GM12878 (cell line): ENCODE results near the gene SPDYE4. TPM values are rescaled to one million over a fixed set of nuclear protein-coding genes. Genes with fewer than 3 reads are reported as not detected.

Experiments used
- ATAC-seq: fragments of 200-7000 bp; cut with Tn5 transposase; 3 replicates; pipeline ENCODE4 v1.9.1; 2020; ENCODE audit warnings: mild to moderate bottlenecking, moderate library complexity
- BruUV-seq: library from RNA; stranded (reverse); fragments of 400-500 nt; replicated peaks from 2 replicates; lab custom pipeline; 2021; lab: Mats Ljungman, UMichigan
- CTCF ChIA-PET: fragments of 300-600 bp; sonication (Branson Sonifier 250); formaldehyde crosslinking; extraction: SDS; loops from one replicate; lab custom pipeline; 2021; ENCODE audit warnings: inconsistent platforms; lab: Yijun Ruan, JAX
- POLR2A ChIA-PET: fragments of 350-600 bp; formaldehyde crosslinking; extraction: SDS; loops from one replicate; lab custom pipeline; 2021; ENCODE audit warnings: inconsistent platforms; lab: Charles Lee
- RAD21 ChIA-PET: fragments of 300-600 bp; sonication (Branson Sonifier 250); formaldehyde crosslinking; loops from one replicate; lab custom pipeline; 2023; ENCODE audit warnings: antibody characterized with exemption; ENCODE audit not compliant: unreplicated experiment; lab: Charles Lee
- SMC1A ChIA-PET: fragments of 300-600 bp; sonication (Branson Sonifier 250); formaldehyde crosslinking; loops from one replicate; lab custom pipeline; 2023; ENCODE audit not compliant: unreplicated experiment, uncharacterized antibody; lab: Charles Lee
- DNase-seq: peaks from one replicate; pipeline ENCODE4 v3.0.0-alpha.2; 2011; ENCODE audit warnings: low read depth, low spot score
- FAIRE-seq: peaks from 3 replicates; lab custom pipeline; 2011; peaks lifted over from hg19 to GRCh38; lab: Jason Lieb, UNC
- H2AFZ ChIP-seq: 2 replicates; pipeline ENCODE4 v1.6.0; 2011; ENCODE audit warnings: low read depth, low read length, control low read depth; ENCODE audit not compliant: control insufficient read depth
- H3K27ac ChIP-seq: 2 replicates; pipeline ENCODE4 v1.5.1; 2011; ENCODE audit warnings: control low read depth; ENCODE audit not compliant: control insufficient read depth, insufficient read depth
- H3K27me3 ChIP-seq, 2 experiments: replicated peaks in 1 of 2; 2 replicates each; pipeline versions ENCODE4 v1.6.0 to v1.6.1; 2011; ENCODE audit warnings: low read length in 1 of 2; ENCODE audit not compliant: control insufficient read depth in 2 of 2, insufficient read depth in 2 of 2
- H3K36me3 ChIP-seq, 2 experiments: 2 replicates each; pipeline ENCODE4 v1.5.1; 2011; ENCODE audit warnings: low read length in 1 of 2; ENCODE audit not compliant: control insufficient read depth in 2 of 2, insufficient read depth in 2 of 2
- H3K4me1 ChIP-seq: 2 replicates; pipeline ENCODE4 v1.6.1; 2011; ENCODE audit warnings: mild to moderate bottlenecking, low read length, moderate library complexity, mixed read lengths; ENCODE audit not compliant: control insufficient read depth, insufficient read depth
- H3K4me2 ChIP-seq: 2 replicates; pipeline ENCODE4 v1.6.0; 2011; ENCODE audit warnings: control low read depth; ENCODE audit not compliant: control insufficient read depth, insufficient read depth
- H3K4me3 ChIP-seq: fragments of 200-600 bp; sonication (generic); 2 replicates; pipeline ENCODE4 v1.5.1; 2016
- H3K79me2 ChIP-seq: 2 replicates; pipeline ENCODE4 v1.6.0; 2011; ENCODE audit warnings: low read length; ENCODE audit not compliant: control insufficient read depth, insufficient read depth
- H3K9ac ChIP-seq: 2 replicates; pipeline ENCODE4 v1.8.0; 2011; ENCODE audit warnings: low read length, control low read depth, mixed read lengths; ENCODE audit not compliant: control insufficient read depth, insufficient read depth
- H3K9me3 ChIP-seq: replicated peaks from 3 replicates; pipeline ENCODE4 v1.5.1; 2011; ENCODE audit warnings: mild to moderate bottlenecking, low read length; ENCODE audit not compliant: control insufficient read depth, insufficient read depth
- H4K20me1 ChIP-seq: 2 replicates; pipeline ENCODE4 v1.6.0; 2011; ENCODE audit not compliant: control insufficient read depth, insufficient read depth
- ATF7 ChIP-seq: fragments of 450-650 bp; IDR thresholded peaks from 2 replicates; pipeline ENCODE4 v1.6.1; 2016; ENCODE audit warnings: low read depth, mild to moderate bottlenecking
- BCL3 ChIP-seq: IDR thresholded peaks from 2 replicates; pipeline ENCODE4 v1.6.1; 2011; ENCODE audit warnings: borderline replicate concordance, low read depth, mild to moderate bottlenecking, moderate library complexity, low read length; ENCODE audit not compliant: insufficient read depth, poor library complexity, severe bottlenecking
- ESRRA ChIP-seq: IDR thresholded peaks from 2 replicates; pipeline ENCODE4 v1.6.1; 2012; ENCODE audit warnings: mild to moderate bottlenecking, low read length, improper control_type of control experiment
- HSF1 ChIP-seq: fragments of 150-350 bp; IDR thresholded peaks from 2 replicates; pipeline ENCODE4 v1.6.1; 2014; ENCODE audit warnings: mild to moderate bottlenecking, low read depth, low read length
- IRF5 ChIP-seq: fragments of 450-650 bp; IDR thresholded peaks from 2 replicates; pipeline ENCODE4 v1.6.1; 2017; ENCODE audit warnings: borderline replicate concordance
- JUND ChIP-seq: IDR thresholded peaks from 2 replicates; pipeline ENCODE4 v1.6.1; 2012; ENCODE audit warnings: low read depth, mild to moderate bottlenecking, low read length, improper control_type of control experiment, moderate library complexity
- MAX ChIP-seq: IDR thresholded peaks from 2 replicates; pipeline ENCODE4 v1.6.1; 2012; ENCODE audit warnings: low read depth, low read length, improper control_type of control experiment
- POU2F2 ChIP-seq: IDR thresholded peaks from 3 replicates; pipeline ENCODE4 v1.6.1; 2011; ENCODE audit warnings: low read depth, mild to moderate bottlenecking, low read length, borderline replicate concordance
- PRDM15 ChIP-seq: fragments of 450-650 bp; formaldehyde crosslinking; IDR thresholded peaks from 2 replicates; pipeline ENCODE4 v1.4.0; 2020; ENCODE audit warnings: mild to moderate bottlenecking, moderate library complexity
- RCOR1 ChIP-seq: conservative IDR thresholded peaks from 2 replicates; pipeline ENCODE4 v1.6.1; 2012; ENCODE audit warnings: low read depth, low read length, improper control_type of control experiment
- USF2 ChIP-seq: IDR thresholded peaks from 2 replicates; pipeline ENCODE4 v1.6.1; 2011; ENCODE audit warnings: low read depth, low read length, improper control_type of control experiment, borderline replicate concordance
- YY1 ChIP-seq: IDR thresholded peaks from 2 replicates; pipeline ENCODE4 v1.6.1; 2011; ENCODE audit warnings: low read depth, mild to moderate bottlenecking, low read length
- WGBS: methylation state at CpG from one replicate; pipeline ENCODE4 v1.1.6; 2016; ENCODE audit warnings: low lambda C conversion rate; ENCODE audit not compliant: insufficient replicate concordance, insufficient coverage; ENCODE audit errors: missing lambda C conversion rate; 5-methylcytosine and 5-hydroxymethylcytosine counted together
- in situ Hi-C: fragments of 300-500 bp; cut with MboI; formaldehyde crosslinking; loops from 9 replicates; pipeline ENCODE4 v1.14.3; 2018; ENCODE audit warnings: mixed read lengths
- intact Hi-C: fragments of 100-400 bp; cut with micrococcal nuclease; formaldehyde crosslinking; loops from one replicate; pipeline ENCODE4 v1.14.2; 2022; ENCODE audit not compliant: unreplicated experiment
- polyA plus RNA-seq, 11 experiments: library from polyadenylated mRNA; depleted of rRNA in 4 of 11; unstranded in 6 of 11; stranded (reverse) in 5 of 11; fragments of >200 nt; fragmentation: Nextera tagmentation in 4 of 11; fragmentation: Illumina TruSeq in 1 of 11; extraction: Ambion mirVana in 4 of 11; extraction: Trizol in 1 of 11; gene quantifications; 1 replicate in 1 of 11; 2 replicates in 10 of 11; pipeline versions ENCODE4 v1.2.1 to v1.2.3, GENCODE V29; 2011 to 2016; ENCODE audit warnings: inconsistent platforms in 2 of 11, missing spikeins in 2 of 11, low read depth in 1 of 11
- total RNA-seq, 4 experiments: library from RNA; depleted of rRNA in 3 of 4; stranded (reverse); fragments of >200 nt in 3 of 4; fragmentation: Illumina TruSeq in 1 of 4; extraction: Trizol in 1 of 4; gene quantifications; 2 replicates each; pipeline versions ENCODE4 v1.2.1 to v1.2.3, GENCODE V29; 2013 to 2021

SPDYE4 gene
- total and polyA plus RNA-seq, 10 of the 15 experiments (the other 5 are each of a cell fraction or from before 2014, with no cell fraction given): 0.07 to 0.18 TPM; not detected in 8

GRCh38 chr17:8749616-8750015, 8.7 kb downstream of the SPDYE4 start:
- intact Hi-C loops: loop anchor here (10.0 kb wide), 2 partner anchors 365 to 675 kb away; partner anchors contain the start of gene RPL26
- RAD21 ChIA-PET: no interaction called here

More at GRCh38 chr17:8749616-8750015, 8.7 kb downstream of the SPDYE4 start:
- Histone ChIP-seq H3K27ac (no peak overlapping the region), H3K79me2 (no peaks in the 10 kb centered on the region), H3K9ac (no peak overlapping the region), H3K4me2 (no peak overlapping the region), H3K4me1 (peaks cover 5% of the 10 kb centered on the region), H2AFZ (no peak overlapping the region), H3K4me3 (no peak overlapping the region), H3K9me3 (no peaks in the 10 kb centered on the region; the same call in 2 of the 3 replicates), H3K27me3 (no peaks in the 10 kb centered on the region; a peak in 2 of 4 replicates), H3K36me3 (no peaks in the 10 kb centered on the region), H4K20me1 (no peaks in the 10 kb centered on the region)
- FAIRE-seq (no peak), DNase-seq (no peak), ATAC-seq (no peak)
- 14% methylated on average over 3 of the region's 3 CpGs for WGBS
- TF ChIP-seq PRDM15 (CRISPR knock-in tag) (no peak), USF2 (no peak), HSF1 (no peak), YY1 (no peak), IRF5 (no peak), POU2F2 (no peak), RCOR1 (no peak), ATF7 (no peak), BCL3 (no peak), JUND (no peak), ESRRA (no peak), MAX (no peak)
- CTCF ChIA-PET: interaction anchor here (8.5 kb wide), 1 partner anchor 145 kb away, joined by 69 read pairs; no protein-coding TSS in a partner anchor
- in situ Hi-C loops: loop anchor here (5.0 to 10.0 kb wide), 2 partner anchors 337 to 675 kb away; no protein-coding TSS in a partner anchor
- POLR2A ChIA-PET: no interaction called here
- SMC1A ChIA-PET: interaction anchor here (0.6 kb wide), 1 partner anchor 70 kb away, joined by 4 read pairs; no protein-coding TSS in a partner anchor
- no TSS peak for BruUV-seq
